Left ventricle myocardium inferior (tissue), 1 donor: ENCODE results near the gene MOCS2. TPM values are rescaled to one million over a fixed set of nuclear protein-coding genes. Genes with fewer than 3 reads are reported as not detected.

Source experiments
- DNase-seq: peaks from one replicate; pipeline ENCODE4 v3.0.0-alpha.2; 2020
- H3K27ac ChIP-seq: fragments of 200-600 bp; replicated peaks from 2 replicates; pipeline ENCODE4 v1.8.0; 2021
- H3K27me3 ChIP-seq: fragments of 200-600 bp; 2 replicates; pipeline ENCODE4 v1.8.0; 2021; ENCODE audit warnings: low read depth
- H3K36me3 ChIP-seq: fragments of 200-600 bp; 2 replicates; pipeline ENCODE4 v1.8.0; 2021
- H3K4me1 ChIP-seq: fragments of 200-600 bp; 2 replicates; pipeline ENCODE4 v1.8.0; 2021
- H3K4me3 ChIP-seq: fragments of 200-600 bp; 2 replicates; pipeline ENCODE4 v1.8.0; 2021; ENCODE audit warnings: mild to moderate bottlenecking, moderate library complexity
- H3K9me3 ChIP-seq: fragments of 200-600 bp; replicated peaks from 2 replicates; pipeline ENCODE4 v1.8.0; 2021
- intact Hi-C: fragments of 100-400 bp; cut with micrococcal nuclease; formaldehyde crosslinking; loops from one replicate; pipeline ENCODE4 v1.11.0; 2022
- total RNA-seq: library from RNA; stranded (reverse); fragmentation: NEBNext Ultra II Directional; extraction: Animal tissue kit (Norgen Biotek cat#: 25700); gene quantifications from one replicate; pipeline ENCODE4 v1.2.1, GENCODE V29; 2021
- TF ChIP-seq, protein P1 (sequence below): fragments of 200-600 bp; IDR thresholded peaks from 2 replicates; pipeline ENCODE4 v1.8.0; 2021; ENCODE audit warnings: antibody characterized with exemption, mild to moderate bottlenecking, borderline replicate concordance
- donor health status: DM: no; HTN: yes; CAD: no; lungs with severe emphysema.

MOCS2 gene
- total RNA-seq, 1 donor from 2014 or later: 88.7 TPM

DNA sequence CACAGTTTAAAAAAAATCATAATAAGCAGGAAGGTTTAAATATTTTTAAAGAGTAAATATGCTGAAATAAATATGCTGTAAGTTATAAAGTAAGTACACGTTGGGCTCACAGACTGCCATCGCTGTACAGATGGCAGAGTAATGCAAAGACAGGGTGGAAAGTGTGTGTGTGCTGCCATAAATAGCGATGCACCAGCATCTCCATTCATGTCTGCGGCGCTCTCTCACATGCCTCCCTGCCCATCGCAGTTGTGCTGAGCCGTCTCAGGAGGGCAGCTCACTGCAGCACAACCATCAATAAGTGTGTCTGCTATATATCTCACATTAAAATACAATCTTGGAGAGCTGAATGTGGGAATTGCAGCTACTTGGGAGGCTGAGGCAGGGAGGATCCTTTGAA, 14.3 kb downstream of the MOCS2 start:
- H3K9me3 ChIP-seq: no peaks in the 10 kb centered on the region
- no peak overlapping the region for H3K27ac ChIP-seq
- H3K4me3 ChIP-seq: no peak overlapping the region
- H3K4me1 ChIP-seq: peaks cover 10% of the 10 kb centered on the region
- intact Hi-C loops: loop anchor here (5.0 kb wide), 1 partner anchor 148 kb away; no protein-coding TSS in a partner anchor
- TF ChIP-seq, protein P1, sequence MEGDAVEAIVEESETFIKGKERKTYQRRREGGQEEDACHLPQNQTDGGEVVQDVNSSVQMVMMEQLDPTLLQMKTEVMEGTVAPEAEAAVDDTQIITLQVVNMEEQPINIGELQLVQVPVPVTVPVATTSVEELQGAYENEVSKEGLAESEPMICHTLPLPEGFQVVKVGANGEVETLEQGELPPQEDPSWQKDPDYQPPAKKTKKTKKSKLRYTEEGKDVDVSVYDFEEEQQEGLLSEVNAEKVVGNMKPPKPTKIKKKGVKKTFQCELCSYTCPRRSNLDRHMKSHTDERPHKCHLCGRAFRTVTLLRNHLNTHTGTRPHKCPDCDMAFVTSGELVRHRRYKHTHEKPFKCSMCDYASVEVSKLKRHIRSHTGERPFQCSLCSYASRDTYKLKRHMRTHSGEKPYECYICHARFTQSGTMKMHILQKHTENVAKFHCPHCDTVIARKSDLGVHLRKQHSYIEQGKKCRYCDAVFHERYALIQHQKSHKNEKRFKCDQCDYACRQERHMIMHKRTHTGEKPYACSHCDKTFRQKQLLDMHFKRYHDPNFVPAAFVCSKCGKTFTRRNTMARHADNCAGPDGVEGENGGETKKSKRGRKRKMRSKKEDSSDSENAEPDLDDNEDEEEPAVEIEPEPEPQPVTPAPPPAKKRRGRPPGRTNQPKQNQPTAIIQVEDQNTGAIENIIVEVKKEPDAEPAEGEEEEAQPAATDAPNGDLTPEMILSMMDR: no peak
- H3K27me3 ChIP-seq: no peaks in the 10 kb centered on the region
- DNase-seq: no peak
- peaks cover 36% of the 10 kb centered on the region for H3K36me3 ChIP-seq

DNA sequence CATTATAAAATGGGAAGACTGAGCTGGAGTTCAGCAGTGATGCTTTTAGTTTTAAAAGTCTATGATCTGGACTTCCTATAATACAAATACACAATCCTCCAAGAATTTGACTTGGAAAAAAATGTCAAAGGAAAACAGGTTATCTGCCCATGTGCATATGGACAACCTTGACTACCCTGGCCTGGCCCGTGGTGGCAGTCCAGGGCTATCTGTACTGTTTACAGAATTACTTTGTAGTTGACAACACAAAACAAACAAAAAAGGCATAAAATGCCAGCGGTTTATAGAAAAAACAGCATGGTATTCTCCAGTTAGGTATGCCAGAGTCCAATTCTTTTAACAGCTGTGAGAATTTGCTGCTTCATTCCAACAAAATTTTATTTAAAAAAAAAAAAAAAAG, 17.3 kb downstream of the MOCS2 start:
- DNase-seq: no peak
- Histone ChIP-seq H3K4me3 (no peak overlapping the region), H3K9me3 (no peaks in the 10 kb centered on the region), H3K27ac (no peak overlapping the region), H3K4me1 (peaks cover 19% of the 10 kb centered on the region), H3K36me3 (peaks cover 6% of the 10 kb centered on the region), H3K27me3 (no peaks in the 10 kb centered on the region)
- intact Hi-C loops: no loop called here
- TF ChIP-seq, protein P1: no peak

DNA sequence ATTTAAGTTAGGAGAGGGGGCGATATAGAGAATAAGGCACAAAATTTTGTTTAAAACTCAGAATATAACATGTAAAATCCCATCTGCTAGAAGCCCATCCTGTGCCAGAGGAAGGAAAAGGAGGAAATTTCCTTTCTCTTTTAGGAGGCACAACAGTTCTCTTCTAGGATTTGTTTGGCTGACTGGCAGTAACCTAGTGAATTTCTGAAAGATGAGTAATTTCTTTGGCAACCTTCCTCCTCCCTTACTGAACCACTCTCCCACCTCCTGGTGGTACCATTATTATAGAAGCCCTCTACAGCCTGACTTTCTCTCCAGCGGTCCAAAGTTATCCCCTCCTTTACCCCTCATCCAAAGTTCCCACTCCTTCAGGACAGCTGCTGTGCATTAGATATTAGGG, 18.3 kb downstream of the MOCS2 start:
- no peak overlapping the region for H3K27ac ChIP-seq

DNA sequence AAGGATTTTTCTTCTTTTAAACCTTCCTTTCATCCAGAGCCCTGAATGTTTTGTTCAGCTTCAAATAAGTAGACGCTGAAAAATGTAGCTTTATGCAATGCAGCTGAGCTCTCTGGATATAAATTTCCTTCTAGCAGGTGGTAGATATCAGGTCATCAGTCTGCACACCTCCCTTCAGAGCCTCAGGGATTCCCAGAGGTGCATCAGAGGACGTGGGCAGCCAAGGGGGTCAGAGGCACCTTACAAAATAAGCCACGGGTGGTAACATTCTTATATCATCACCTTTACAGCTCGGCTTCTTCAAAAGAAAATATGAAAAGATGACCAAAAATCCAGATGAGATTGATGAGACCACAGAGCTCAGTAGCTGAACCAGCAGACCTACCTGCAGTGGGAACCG, 19.3 kb downstream of the MOCS2 start:
- Histone ChIP-seq H3K4me3 (no peak overlapping the region), H3K9me3 (no peaks in the 10 kb centered on the region), H3K36me3 (no peaks in the 10 kb centered on the region), H3K27me3 (no peaks in the 10 kb centered on the region), H3K27ac (no peak overlapping the region), H3K4me1 (peaks cover 19% of the 10 kb centered on the region)
- TF ChIP-seq, protein P1: no peak
- no peak for DNase-seq
- intact Hi-C loops: no loop called here

More for the DNA sequence above, 18.3 kb downstream of the MOCS2 start:
- no peak for DNase-seq
- Histone ChIP-seq H3K4me1 (peaks cover 19% of the 10 kb centered on the region), H3K9me3 (no peaks in the 10 kb centered on the region), H3K4me3 (no peak overlapping the region), H3K36me3 (no peaks in the 10 kb centered on the region), H3K27me3 (no peaks in the 10 kb centered on the region)
- intact Hi-C loops: no loop called here
- TF ChIP-seq, protein P1: no peak

DNA sequence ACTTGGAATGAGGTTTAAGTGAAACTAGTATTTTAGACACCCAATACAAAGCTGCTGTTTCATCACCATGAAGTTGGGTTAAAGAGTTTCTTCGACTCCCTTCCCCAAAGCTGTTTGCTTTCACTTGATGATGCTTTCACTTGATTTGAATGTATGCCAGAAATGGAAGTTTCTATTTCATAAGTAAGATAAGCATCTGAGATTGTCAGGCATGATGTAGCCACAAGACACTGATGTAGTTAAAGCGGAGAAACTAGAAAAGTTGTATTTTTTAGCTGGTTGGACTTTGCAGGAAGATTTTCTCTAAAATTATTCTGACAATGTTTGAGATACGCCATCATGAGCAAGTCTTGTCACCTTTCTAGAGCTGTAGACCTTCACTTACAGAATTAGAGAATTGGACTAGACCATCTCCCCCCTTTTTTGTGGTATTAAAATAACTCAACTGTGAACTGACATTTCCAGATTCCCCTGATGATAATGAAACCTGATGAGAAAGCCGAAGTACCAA, 20.0 kb downstream of the MOCS2 start:
- Histone ChIP-seq H3K27me3 (no peaks in the 10 kb centered on the region), H3K9me3 (no peaks in the 10 kb centered on the region), H3K4me1 (peaks cover 19% of the 10 kb centered on the region), H3K4me3 (no peak overlapping the region), H3K27ac (no peak overlapping the region), H3K36me3 (no peaks in the 10 kb centered on the region)
- no peak for DNase-seq
- intact Hi-C loops: no loop called here
- TF ChIP-seq, protein P1: no peak
